Panc1 (cell line): ENCODE measurements around the gene STRADA. TPM values are rescaled to one million over a fixed set of nuclear protein-coding genes. Genes with fewer than 3 reads are reported as not detected.
A peak's percentile ranks its signal among the peaks of the same experiment; 100 is the strongest.

Source experiments
- ATAC-seq: fragments of 200-7000 bp; cut with Tn5 transposase; 2 replicates; pipeline ENCODE4 v1.9.1; 2020; ENCODE audit warnings: mild to moderate bottlenecking, moderate library complexity
- BruUV-seq: library from RNA; stranded (reverse); fragments of 400-500 nt; replicated peaks from 2 replicates; lab custom pipeline; 2021; lab: Mats Ljungman, UMichigan
- CTCF ChIA-PET: fragments of 300-600 bp; sonication (Branson Sonifier 250); formaldehyde crosslinking; loops from one replicate; lab custom pipeline; 2022; ENCODE audit warnings: antibody characterized with exemption; lab: Charles Lee
- POLR2A ChIA-PET: fragments of 300-600 bp; sonication (Branson Sonifier 250); formaldehyde crosslinking; loops from one replicate; lab custom pipeline; 2022; ENCODE audit warnings: antibody characterized with exemption; lab: Charles Lee
- DNase-seq: peaks from one replicate; pipeline ENCODE4 v3.0.0-alpha.2; 2010; ENCODE audit warnings: low read depth, low spot score
- H3K27ac ChIP-seq: 2 replicates; pipeline ENCODE4 v1.5.1; 2011; ENCODE audit warnings: mild to moderate bottlenecking, low read length, inconsistent platforms
- H3K27me3 ChIP-seq: fragments of 200-500 bp; sonication (Bioruptor generic); 2 replicates; pipeline ENCODE4 v1.6.0; 2014; ENCODE audit warnings: low read length, inconsistent platforms; ENCODE audit not compliant: control insufficient read depth, insufficient read depth
- H3K36me3 ChIP-seq: fragments of 200-500 bp; sonication (Bioruptor generic); 2 replicates; pipeline ENCODE4 v1.5.1; 2014; ENCODE audit warnings: inconsistent platforms, mild to moderate bottlenecking, low read length, moderate library complexity; ENCODE audit not compliant: control insufficient read depth, insufficient read depth
- H3K4me1 ChIP-seq: 2 replicates; pipeline ENCODE4 v1.5.1; 2011; ENCODE audit warnings: inconsistent platforms, mild to moderate bottlenecking, low read length, moderate library complexity; ENCODE audit not compliant: control insufficient read depth, insufficient read depth
- H3K4me3 ChIP-seq, 2 experiments: 2 replicates each; pipeline ENCODE4 v1.5.1; 2011 to 2012; ENCODE audit warnings: low read depth in 2 of 2, low read length in 2 of 2, mild to moderate bottlenecking in 2 of 2, inconsistent platforms in 1 of 2, moderate library complexity in 1 of 2
- H3K9me3 ChIP-seq: fragments of 200-500 bp; sonication (Bioruptor generic); 2 replicates; pipeline ENCODE4 v1.5.1; 2014; ENCODE audit warnings: low read depth, mild to moderate bottlenecking, inconsistent platforms, low read length, moderate library complexity; ENCODE audit not compliant: control insufficient read depth, insufficient read depth
- CTCF ChIP-seq: fragments of 450-650 bp; IDR thresholded peaks from 2 replicates; pipeline ENCODE4 v1.5.1; 2017; ENCODE audit warnings: mild to moderate bottlenecking
- POLR2AphosphoS5 ChIP-seq: IDR thresholded peaks from 2 replicates; pipeline ENCODE4 v1.6.1; 2012; ENCODE audit warnings: mild to moderate bottlenecking, low read depth, low read length, moderate library complexity
- REST ChIP-seq, 2 experiments: IDR thresholded peaks; 2 replicates each; pipeline ENCODE4 v1.6.1; 2011 to 2012; ENCODE audit warnings: low read depth in 2 of 2, control low read depth in 1 of 2, low read length in 1 of 2, mild to moderate bottlenecking in 1 of 2, moderate library complexity in 1 of 2; ENCODE audit not compliant: insufficient read depth in 1 of 2
- SIN3A ChIP-seq: IDR thresholded peaks from 2 replicates; pipeline ENCODE4 v1.6.1; 2012; ENCODE audit warnings: low read depth, mild to moderate bottlenecking, low read length, moderate library complexity, borderline replicate concordance; ENCODE audit not compliant: insufficient read depth
- TCF7L2 ChIP-seq: IDR thresholded peaks from 2 replicates; pipeline ENCODE4 v1.6.1; 2011; ENCODE audit warnings: mild to moderate bottlenecking, low read depth, low read length, inconsistent platforms
- in situ Hi-C: cut with HindIII; loops from 2 replicates; pipeline ENCODE4 v1.10.0; 2016; ENCODE audit warnings: low sequenced_read_pairs, low pct_unique_long_range_greater_than_20kb
- intact Hi-C: fragments of 100-400 bp; cut with micrococcal nuclease; formaldehyde crosslinking; loops from one replicate; pipeline ENCODE4 v1.10.0; 2022; ENCODE audit not compliant: unreplicated experiment
- total RNA-seq: library from RNA; stranded (reverse); gene quantifications from one replicate; pipeline ENCODE4 v1.2.1, GENCODE V29; 2021; ENCODE audit not compliant: unreplicated experiment

Gene STRADA
- total RNA-seq, 1 experiment from 2014 or later: 26.0 TPM

- POLR2A ChIA-PET: no interaction called here
- Histone ChIP-seq H3K36me3 (no peaks in the 10 kb centered on the region), H3K27me3 (no peaks in the 10 kb centered on the region), H3K4me1 (no peaks in the 10 kb centered on the region; the same call in 1 of the 2 replicates), H3K27ac (no peak overlapping the region), H3K4me3 (no peak overlapping the region), H3K9me3 (no peaks in the 10 kb centered on the region)
- no peak for DNase-seq
- intact Hi-C loops: no loop called here
- CTCF ChIA-PET: no interaction called here
- in situ Hi-C loops: no loop called here
- no peak for TF ChIP-seq REST (IDR thresholded peaks at IDR 0.05; ENCODE audit: insufficient read depth in 1 of 2, low read depth in 2 of 2, low read length in 1 of 2)
- TF ChIP-seq POLR2AphosphoS5: no peak
- TF ChIP-seq CTCF: no peak; the same call in 1 of the 2 replicates
- TF ChIP-seq SIN3A: no peak
- TF ChIP-seq TCF7L2: no peak
- BruUV-seq: no TSS peak
- ATAC-seq: peak; percentile 29
Observed at GRCh38 chr17:63696381-63696961, 45.1 kb downstream of the STRADA start.

GRCh38 chr17:63695889-63696288 lies 45.7 kb downstream of the STRADA start:
- H3K27ac ChIP-seq: no peak overlapping the region
- H3K4me1 ChIP-seq: no peaks in the 10 kb centered on the region; the same call in 1 of the 2 replicates
- H3K4me3 ChIP-seq: no peak overlapping the region
- H3K27me3 ChIP-seq: no peaks in the 10 kb centered on the region
- no peaks in the 10 kb centered on the region for H3K9me3 ChIP-seq
- ATAC-seq: no peak
- no peaks in the 10 kb centered on the region for H3K36me3 ChIP-seq
- TF ChIP-seq TCF7L2 (no peak), CTCF (no peak), REST (IDR thresholded peaks at IDR 0.05; ENCODE audit: insufficient read depth in 1 of 2, low read depth in 2 of 2, low read length in 1 of 2) (no peak), SIN3A (no peak), POLR2AphosphoS5 (no peak)
- in situ Hi-C loops (no loop called here), intact Hi-C loops (no loop called here)
- DNase-seq: no peak
- ChIA-PET POLR2A (no interaction called here), CTCF (no interaction called here)
- no TSS peak for BruUV-seq
